GM18870 (cell line): ENCODE data around the gene LSP1.
"Not testable (repeated sequence)": the region's sequence is repeated elsewhere in the genome, so short reads cannot be mapped to it uniquely, and the experiment has no call there.

Experiments
- ATAC-seq: cut with Tn5 transposase; IDR thresholded peaks from one replicate; pipeline ENCODE4 v1.9.1; 2021; ENCODE audit warnings: moderate library complexity; ENCODE audit not compliant: unreplicated experiment

LSP1 gene

GRCh38 chr11:1875093-1875850, 22.4 kb downstream of the LSP1 start:
- no peak for ATAC-seq

GRCh38 chr11:1875851-1876301, 23.0 kb downstream of the LSP1 start:
- not testable (repeated sequence) for ATAC-seq

DNA sequence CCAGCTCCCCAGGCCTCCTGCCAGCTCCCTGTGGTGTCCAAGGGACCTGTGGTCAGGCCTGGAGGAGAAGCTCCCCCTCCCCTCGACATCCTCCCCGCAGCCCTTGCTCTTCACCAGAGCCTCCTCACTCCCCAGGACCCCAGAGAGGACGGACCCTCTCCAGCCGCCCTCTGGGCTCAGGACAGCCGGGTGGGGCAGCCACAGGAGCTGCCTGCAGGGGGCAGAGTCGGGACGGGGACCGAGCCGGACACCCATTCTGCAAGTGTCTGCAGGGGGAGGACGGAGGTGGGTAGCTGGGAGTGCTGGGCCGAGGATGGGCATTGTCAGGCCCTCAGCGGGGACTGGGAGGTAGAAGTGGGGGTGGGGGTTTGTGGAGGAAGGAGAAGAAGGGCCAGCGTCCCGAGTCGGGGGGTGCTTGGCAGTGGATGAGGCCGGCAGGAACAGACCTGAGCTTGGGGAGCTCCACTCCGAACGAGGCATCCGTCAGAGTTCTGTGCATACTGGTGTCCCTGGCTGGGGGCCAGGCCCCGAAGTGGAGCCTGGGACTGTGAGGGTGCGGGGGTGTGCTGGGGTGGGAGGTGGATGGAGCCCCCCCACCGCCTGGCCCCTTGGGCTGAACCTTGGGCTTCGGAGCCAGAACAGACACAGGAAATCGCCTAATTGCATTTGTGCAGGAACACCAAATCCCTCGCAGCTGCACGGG, 23.6 kb downstream of the LSP1 start:
- ATAC-seq, result no peak

GRCh38 chr11:1877211-1878136, 24.6 kb downstream of the LSP1 start:
- ATAC-seq, result no peak

DNA sequence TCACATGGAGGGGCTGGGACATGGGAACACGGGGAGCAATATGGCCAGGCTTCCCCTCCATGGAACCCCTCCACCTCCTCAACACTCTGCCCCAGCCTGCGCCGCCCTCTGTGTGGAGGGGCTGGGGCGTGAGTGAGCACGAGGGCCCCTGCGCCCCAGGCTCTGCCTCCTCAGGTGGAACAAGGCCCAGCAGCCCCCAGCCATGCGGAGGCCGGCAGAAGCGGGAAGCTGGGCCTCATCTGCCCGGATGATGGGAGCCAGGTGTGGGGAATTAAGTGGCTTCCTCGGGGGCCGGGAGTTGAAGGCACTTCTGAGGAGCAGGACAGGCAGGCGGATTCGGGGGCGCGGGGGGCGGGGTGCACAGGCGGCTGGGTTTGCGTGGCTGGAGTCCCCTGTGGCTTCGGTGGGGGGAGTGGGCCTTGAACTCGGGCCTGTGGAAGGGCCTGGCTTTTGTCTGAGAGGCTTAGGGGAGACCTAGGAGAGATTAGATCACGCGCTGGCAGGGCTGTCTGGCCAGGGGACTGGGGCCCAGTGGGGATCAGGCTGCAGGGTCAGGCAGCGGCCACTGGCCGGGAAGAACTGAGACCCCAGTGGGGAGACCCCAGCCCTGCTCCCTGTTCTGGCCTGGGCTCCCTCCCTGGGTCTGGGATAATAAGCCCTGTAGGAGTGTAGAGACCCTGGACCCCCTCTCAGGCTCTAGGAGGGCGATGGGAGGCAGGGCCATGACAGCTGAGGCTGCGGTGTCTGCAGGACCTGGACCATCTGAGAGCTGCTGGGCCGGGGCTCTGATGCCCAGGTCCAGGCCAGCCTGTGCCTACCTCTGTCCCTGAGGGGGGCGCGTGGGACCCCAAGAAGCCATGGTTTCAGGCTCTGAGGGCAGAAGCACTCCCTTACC, 25.5 kb downstream of the LSP1 start:
- no peak for ATAC-seq

GRCh38 chr11:1879342-1879940, 26.6 kb downstream of the LSP1 start:
- ATAC-seq, result no peak

- no peak for ATAC-seq
Observed at GRCh38 chr11:1879941-1880720, 27.2 kb downstream of the LSP1 start.

- no peak for ATAC-seq
Observed at GRCh38 chr11:1880746-1881441, 28.0 kb downstream of the LSP1 start.

DNA sequence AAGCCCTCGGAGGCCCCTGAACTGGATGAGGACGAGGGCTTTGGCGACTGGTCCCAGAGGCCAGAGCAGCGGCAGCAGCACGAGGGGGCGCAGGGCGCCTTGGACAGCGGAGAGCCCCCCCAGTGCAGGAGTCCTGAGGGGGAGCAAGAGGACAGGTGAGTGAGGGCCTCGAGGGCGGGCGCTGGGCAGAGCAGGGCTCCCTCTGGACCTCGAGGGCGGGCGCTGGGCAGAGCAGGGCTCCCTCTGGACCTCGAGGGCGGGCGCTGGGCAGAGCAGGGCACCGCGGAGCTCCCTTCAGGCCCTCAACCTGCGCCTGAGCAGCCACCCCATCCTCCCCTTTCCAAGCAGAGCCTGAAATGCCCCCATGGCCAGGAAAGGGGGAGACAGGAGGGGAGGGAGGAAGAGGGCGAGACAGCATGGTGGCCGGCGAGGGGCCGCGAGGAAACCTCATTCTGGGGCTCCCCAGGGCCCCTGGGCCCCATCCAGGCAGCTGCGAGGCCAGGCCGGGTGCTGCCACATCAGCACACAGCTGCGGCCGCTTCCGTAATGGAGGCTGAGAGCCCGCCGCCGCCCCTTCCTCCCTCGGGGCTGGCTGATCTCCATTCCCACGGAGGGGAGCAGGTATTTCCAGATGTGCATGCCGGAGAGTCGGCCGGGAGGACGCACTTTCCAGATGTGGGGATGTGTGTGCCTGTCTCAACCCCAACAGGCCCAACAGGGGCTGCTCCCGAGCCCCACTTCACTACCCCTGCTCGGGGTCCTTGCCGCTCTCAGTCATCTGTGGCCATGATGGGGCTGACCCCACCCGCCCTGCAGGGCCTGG, 28.8 kb downstream of the LSP1 start:
- ATAC-seq, result no peak

- no peak for ATAC-seq
Observed at GRCh38 chr11:1882265-1883238, 29.7 kb downstream of the LSP1 start.

- ATAC-seq, result no peak
Observed at GRCh38 chr11:1883346-1884302, 30.7 kb downstream of the LSP1 start.

- no peak for ATAC-seq
Observed at GRCh38 chr11:1884303-1884700, 31.4 kb downstream of the LSP1 start.

- not testable (repeated sequence) for ATAC-seq
Observed at GRCh38 chr11:1886551-1886950, 33.7 kb downstream of the LSP1 start.

DNA sequence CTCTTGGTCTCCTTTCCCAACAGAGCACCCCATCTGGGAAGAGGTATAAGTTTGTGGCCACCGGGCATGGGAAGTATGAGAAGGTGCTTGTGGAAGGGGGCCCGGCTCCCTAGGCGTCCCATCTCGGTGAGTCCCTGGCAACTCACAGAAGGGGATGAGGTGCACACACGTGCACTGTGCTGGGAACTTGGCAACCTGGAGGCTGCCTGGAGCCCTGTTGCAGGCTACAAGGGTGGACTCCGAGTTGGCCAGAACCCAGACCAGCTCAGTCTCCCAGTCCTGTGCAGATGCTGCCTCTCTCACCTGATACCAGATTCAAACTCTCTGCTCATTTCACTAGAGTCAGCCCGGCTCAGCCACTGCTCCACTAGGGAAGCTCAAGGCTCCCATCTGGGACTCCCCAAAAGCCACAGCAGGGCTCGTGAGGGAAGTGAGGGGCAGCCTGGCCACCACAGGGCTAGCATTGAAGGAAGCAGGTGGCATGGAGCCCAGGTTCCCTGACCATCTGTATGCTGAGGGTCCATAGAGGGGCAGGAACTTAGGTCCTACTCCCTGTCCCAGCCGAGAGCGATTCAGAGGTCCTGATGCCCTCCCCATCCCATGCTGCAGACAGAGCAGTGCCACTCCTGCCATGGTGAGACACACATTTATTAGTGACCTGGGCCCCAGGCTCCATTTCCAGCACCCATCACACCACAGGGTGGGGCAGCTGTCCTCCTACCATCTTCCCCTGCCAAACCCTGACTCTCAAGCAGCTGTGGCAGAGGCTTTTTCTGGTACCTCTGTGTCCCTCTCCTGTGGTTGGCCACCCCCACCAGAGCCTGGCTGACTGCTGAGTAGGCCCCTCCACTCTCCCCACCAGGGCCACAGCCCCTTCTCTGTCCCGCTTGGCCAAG, 34.8 kb downstream of the LSP1 start:
- ATAC-seq, result no peak
